Keratinocyte (primary cell): ENCODE data around the gene ELF2. TPM values are rescaled to one million over a fixed set of nuclear protein-coding genes. Genes with fewer than 3 reads are reported as not detected.

Experiments
- DNase-seq: peaks from one replicate; pipeline ENCODE4 v3.0.0-alpha.2; 2011; ENCODE audit warnings: low read depth, missing footprints, low spot score
- FAIRE-seq: peaks from 2 replicates; lab custom pipeline; 2011; peaks lifted over from hg19 to GRCh38; lab: Jason Lieb, UNC
- H2AFZ ChIP-seq: 2 replicates; pipeline ENCODE4 v1.6.0; 2012; ENCODE audit warnings: low read length, control low read depth, inconsistent platforms; ENCODE audit not compliant: control insufficient read depth
- H3K27ac ChIP-seq: 2 replicates; pipeline ENCODE4 v1.5.1; 2011; ENCODE audit warnings: low read length; ENCODE audit not compliant: control insufficient read depth, insufficient read depth
- H3K27me3 ChIP-seq: 3 replicates; pipeline ENCODE4 v1.6.0; 2011; ENCODE audit warnings: low read length; ENCODE audit not compliant: control insufficient read depth, insufficient read depth; ENCODE audit errors: extremely low read depth
- H3K36me3 ChIP-seq, 2 experiments: 2 replicates in 1 of 2; 3 replicates in 1 of 2; pipeline ENCODE4 v1.5.1; 2011; ENCODE audit warnings: low read length in 2 of 2, mild to moderate bottlenecking in 1 of 2; ENCODE audit not compliant: control insufficient read depth in 2 of 2, insufficient read depth in 2 of 2; ENCODE audit errors: extremely low read depth in 1 of 2
- H3K4me1 ChIP-seq: 3 replicates; pipeline ENCODE4 v1.5.1; 2011; ENCODE audit warnings: low read length; ENCODE audit not compliant: control insufficient read depth, insufficient read depth; ENCODE audit errors: extremely low read depth
- H3K4me2 ChIP-seq: 3 replicates; pipeline ENCODE4 v1.6.0; 2011; ENCODE audit warnings: low read depth, low read length; ENCODE audit not compliant: control insufficient read depth, insufficient read depth; ENCODE audit errors: extremely low read depth
- H3K4me3 ChIP-seq, 3 experiments: fragments of 200-600 bp in 1 of 3; sonication (generic) in 1 of 3; 2 replicates in 2 of 3; 3 replicates in 1 of 3; pipeline ENCODE4 v1.5.1; 2011 to 2016; ENCODE audit warnings: low read length in 3 of 3, mild to moderate bottlenecking in 3 of 3, control low read depth in 2 of 3, inconsistent platforms in 1 of 3, low read depth in 1 of 3, mixed read lengths in 1 of 3, mixed run types in 1 of 3, moderate library complexity in 1 of 3; ENCODE audit not compliant: control insufficient read depth in 2 of 3, insufficient read depth in 2 of 3; ENCODE audit errors: extremely low read depth in 1 of 3
- H3K79me2 ChIP-seq: 2 replicates; pipeline ENCODE4 v1.6.0; 2012; ENCODE audit warnings: low read length; ENCODE audit not compliant: control insufficient read depth, insufficient read depth
- H3K9ac ChIP-seq: 3 replicates; pipeline ENCODE4 v1.6.0; 2011; ENCODE audit warnings: low read length; ENCODE audit not compliant: control insufficient read depth, insufficient read depth; ENCODE audit errors: extremely low read depth
- H3K9me1 ChIP-seq: 3 replicates; pipeline ENCODE4 v1.6.0; 2011; ENCODE audit warnings: low read length; ENCODE audit not compliant: control insufficient read depth, insufficient read depth; ENCODE audit errors: extremely low read depth
- H3K9me3 ChIP-seq: 2 replicates; pipeline ENCODE4 v1.5.1; 2012; ENCODE audit warnings: low read depth, low read length; ENCODE audit not compliant: control insufficient read depth
- H4K20me1 ChIP-seq: 3 replicates; pipeline ENCODE4 v1.6.0; 2011; ENCODE audit warnings: low read length; ENCODE audit not compliant: control insufficient read depth, insufficient read depth; ENCODE audit errors: extremely low read depth
- CTCF ChIP-seq, 3 experiments: IDR thresholded peaks in 1 of 3; conservative IDR thresholded peaks in 1 of 3; optimal IDR thresholded peaks in 1 of 3; 2 replicates in 2 of 3; 3 replicates in 1 of 3; pipeline versions ENCODE3 to v1.5.1; 2011; ENCODE audit warnings: low read length in 3 of 3, mild to moderate bottlenecking in 3 of 3, moderate library complexity in 2 of 3, control low read depth in 1 of 3, inconsistent platforms in 1 of 3; ENCODE audit not compliant: insufficient read depth in 2 of 3; ENCODE audit errors: extremely low read depth in 1 of 3
- EZH2 ChIP-seq: IDR thresholded peaks from one replicate; pipeline ENCODE4 v1.6.1; 2012; ENCODE audit warnings: inconsistent platforms, mild to moderate bottlenecking, low read length, moderate library complexity
- dilution Hi-C: fragments of 300-500 bp; cut with MboI; formaldehyde crosslinking; loops from one replicate; pipeline ENCODE4 v1.7.0; 2020; ENCODE audit warnings: low sequenced_read_pairs; ENCODE audit not compliant: extremely low pct_ligation_motif_present
- polyA plus RNA-seq, 5 experiments: library from polyadenylated mRNA; depleted of rRNA in 3 of 5; stranded (reverse) in 3 of 5; stranded (forward) in 1 of 5; unstranded in 1 of 5; fragments of >200 nt; gene quantifications; 1 replicate in 1 of 5; 2 replicates in 3 of 5; 3 replicates in 1 of 5; pipeline versions ENCODE4 v1.2.1 to v1.2.3, GENCODE V29; 2011 to 2012; ENCODE audit warnings: missing spikeins in 2 of 5, low read depth in 1 of 5, low replicate concordance in 1 of 5

The ELF2 gene
- polyA plus RNA-seq, 1 donor (not counting 4 experiments of a cell fraction or from before 2014, with no cell fraction given) = 19.6 TPM

GRCh38 chr4:139137763-139138162 is 39.3 kb downstream of the ELF2 start:
- H3K36me3 ChIP-seq = no peaks in the 10 kb centered on the region
- no peak overlapping the region for H3K9ac ChIP-seq
- no peak for TF ChIP-seq CTCF (optimal IDR thresholded peaks at IDR 0.05 in 1 of 3, IDR thresholded peaks at IDR 0.05 in 1 of 3, conservative IDR thresholded peaks at IDR 0.05 in 1 of 3; ENCODE audit: extremely low read depth in 1 of 3, insufficient read depth in 2 of 3, low read length in 3 of 3)
- TF ChIP-seq EZH2 = no peak
- no peaks in the 10 kb centered on the region for H3K9me3 ChIP-seq
- no peak overlapping the region for H2AFZ ChIP-seq
- DNase-seq = no peak
- H3K9me1 ChIP-seq = no peaks in the 10 kb centered on the region
- dilution Hi-C loops = no loop called here
- H3K27ac ChIP-seq = no peak overlapping the region
- peaks cover 5% of the 10 kb centered on the region for H3K4me1 ChIP-seq
- H3K4me3 ChIP-seq = no peak overlapping the region
- H3K4me2 ChIP-seq = no peak overlapping the region
- no peak for FAIRE-seq
- no peaks in the 10 kb centered on the region for H3K27me3 ChIP-seq
- no peaks in the 10 kb centered on the region for H3K79me2 ChIP-seq
- no peaks in the 10 kb centered on the region for H4K20me1 ChIP-seq

- H3K36me3 ChIP-seq = no peaks in the 10 kb centered on the region
- no peaks in the 10 kb centered on the region for H3K9me3 ChIP-seq
- DNase-seq (no peak), FAIRE-seq (no peak)
- no peaks in the 10 kb centered on the region for H3K27me3 ChIP-seq
- no peaks in the 10 kb centered on the region for H3K9me1 ChIP-seq
- H3K27ac ChIP-seq = no peak overlapping the region
- no peak overlapping the region for H3K4me3 ChIP-seq
- dilution Hi-C loops = no loop called here
- no peak overlapping the region for H3K9ac ChIP-seq
- no peaks in the 10 kb centered on the region for H4K20me1 ChIP-seq
- TF ChIP-seq EZH2 (no peak), CTCF (optimal IDR thresholded peaks at IDR 0.05 in 1 of 3, IDR thresholded peaks at IDR 0.05 in 1 of 3, conservative IDR thresholded peaks at IDR 0.05 in 1 of 3; ENCODE audit: extremely low read depth in 1 of 3, insufficient read depth in 2 of 3, low read length in 3 of 3) (no peak)
- H3K4me1 ChIP-seq = no peaks in the 10 kb centered on the region
- H3K4me2 ChIP-seq = no peak overlapping the region
- H3K79me2 ChIP-seq = no peaks in the 10 kb centered on the region
- no peak overlapping the region for H2AFZ ChIP-seq
These were observed 42.6 kb downstream of the ELF2 start for GRCh38 chr4:139134403-139134802.
